GM23248 (cell line): ENCODE results near the gene GTF3C6.

ENCODE experiments used
- EZH2 ChIP-seq: fragments of 200-600 bp; sonication (generic); IDR thresholded peaks from 2 replicates; pipeline ENCODE4 v1.6.1; 2018; ENCODE audit warnings: antibody characterized with exemption, mild to moderate bottlenecking; ENCODE audit not compliant: insufficient read depth, poor library complexity, severe bottlenecking
- EZH2phosphoT487 ChIP-seq: fragments of 200-600 bp; sonication (generic); IDR thresholded peaks from 2 replicates; pipeline ENCODE4 v1.6.1; 2018; ENCODE audit warnings: antibody characterized with exemption, moderate library complexity, mild to moderate bottlenecking, low read depth; ENCODE audit not compliant: insufficient read depth

DNA sequence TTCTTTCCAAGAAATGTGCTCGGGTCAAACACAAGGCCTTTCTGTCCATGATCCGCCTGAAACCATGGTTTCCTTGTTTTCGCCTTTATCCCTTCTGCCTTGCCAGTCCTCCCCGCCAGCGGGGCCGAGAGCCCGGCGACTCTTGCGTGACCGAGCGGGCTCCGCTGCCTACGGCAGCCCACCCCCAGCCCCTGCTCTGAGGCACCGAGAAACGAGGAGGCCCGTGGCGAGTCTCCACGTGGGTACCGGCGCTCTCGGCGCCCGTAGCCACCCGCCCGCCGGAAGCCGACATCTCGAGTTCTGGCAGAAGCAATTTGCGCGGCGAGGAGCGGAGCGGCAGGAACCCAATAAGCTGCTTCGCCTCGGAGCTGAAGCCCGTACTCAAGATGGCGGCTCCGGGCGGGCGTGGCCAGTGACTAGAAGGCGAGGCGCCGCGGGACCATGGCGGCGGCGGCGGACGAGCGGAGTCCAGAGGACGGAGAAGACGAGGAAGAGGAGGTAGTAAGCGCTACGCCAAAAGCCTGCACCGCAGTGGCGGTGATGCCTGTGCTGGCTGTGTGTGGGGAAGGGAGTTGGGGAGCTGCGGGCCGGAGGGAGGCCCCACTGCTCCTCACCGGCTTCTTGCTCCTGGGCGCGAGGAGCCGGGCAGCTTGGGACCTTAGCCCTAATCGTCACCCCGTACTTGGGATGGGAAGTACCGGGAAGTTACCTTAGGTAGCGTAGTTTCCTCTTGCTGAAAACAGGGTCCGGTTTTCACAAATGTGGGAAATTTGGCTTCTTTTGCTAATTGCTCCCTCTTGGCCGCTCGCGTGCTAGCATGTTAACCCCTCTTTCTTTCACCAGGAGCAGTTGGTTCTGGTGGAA is at the start of gene GTF3C6:
- TF ChIP-seq EZH2 (no peak), EZH2phosphoT487 (no peak)
